Measurements from ENCODE around the gene ZFYVE9. TPM values are rescaled to one million over a fixed set of nuclear protein-coding genes. Genes with fewer than 3 reads are reported as not detected.
A peak's percentile ranks its signal among the peaks of the same experiment; 100 is the strongest.

Gene ZFYVE9
- total and polyA plus RNA-seq, 2 donors: 3.6 to 6.8 TPM

GRCh38 chr1:52122384-52122783 is 19.5 kb upstream of the ZFYVE9 start:
- H3K27me3 ChIP-seq (ENCODE audit: control insufficient read depth in 2 of 2, insufficient read depth in 1 of 2, low read length in 1 of 2): no peaks in the 10 kb centered on the region
- H3K4me3 ChIP-seq (ENCODE audit: low read length in 2 of 2): no peak overlapping the region
- DNase-seq (ENCODE audit: low read depth in 6 of 9, low spot score in 9 of 9): no peak
- no peaks in the 10 kb centered on the region for H3K9me3 ChIP-seq (ENCODE audit: control insufficient read depth in 2 of 2, insufficient read depth in 1 of 2, low read length in 1 of 2)
- H3K27ac ChIP-seq (ENCODE audit: low read depth in 1 of 2, low read length in 1 of 2): no peak overlapping the region
- H3K4me1 ChIP-seq (ENCODE audit: control insufficient read depth in 2 of 2, insufficient read depth in 2 of 2, low read length in 2 of 2): no peaks in the 10 kb centered on the region
- no peaks in the 10 kb centered on the region for H3K36me3 ChIP-seq (ENCODE audit: control insufficient read depth in 2 of 2, insufficient read depth in 2 of 2, low read length in 1 of 2)
- 96% methylated on average over 2 of the region's 2 CpGs for WGBS

GRCh38 chr1:52123622-52124021 is 18.3 kb upstream of the ZFYVE9 start:
- H3K4me3 ChIP-seq (ENCODE audit: low read length in 2 of 2): no peak overlapping the region
- H3K27me3 ChIP-seq (ENCODE audit: control insufficient read depth in 2 of 2, insufficient read depth in 1 of 2, low read length in 1 of 2): no peaks in the 10 kb centered on the region
- no peak overlapping the region for H3K27ac ChIP-seq (ENCODE audit: low read depth in 1 of 2, low read length in 1 of 2)
- WGBS: 97% methylated on average over 6 of the region's 6 CpGs
- no peaks in the 10 kb centered on the region for H3K36me3 ChIP-seq (ENCODE audit: control insufficient read depth in 2 of 2, insufficient read depth in 2 of 2, low read length in 1 of 2)
- no peaks in the 10 kb centered on the region for H3K4me1 ChIP-seq (ENCODE audit: control insufficient read depth in 2 of 2, insufficient read depth in 2 of 2, low read length in 2 of 2)
- no peak for DNase-seq (ENCODE audit: low read depth in 6 of 9, low spot score in 9 of 9)
- no peaks in the 10 kb centered on the region for H3K9me3 ChIP-seq (ENCODE audit: control insufficient read depth in 2 of 2, insufficient read depth in 1 of 2, low read length in 1 of 2)

GRCh38 chr1:52125736-52126359 is 16.0 kb upstream of the ZFYVE9 start:
- no peak overlapping the region for H3K27ac ChIP-seq (ENCODE audit: low read depth in 1 of 2, low read length in 1 of 2)
- no peaks in the 10 kb centered on the region for H3K4me1 ChIP-seq (ENCODE audit: control insufficient read depth in 2 of 2, insufficient read depth in 2 of 2, low read length in 2 of 2)
- DNase-seq (ENCODE audit: low read depth in 6 of 9, low spot score in 9 of 9): no peak
- H3K27me3 ChIP-seq (ENCODE audit: control insufficient read depth in 2 of 2, insufficient read depth in 1 of 2, low read length in 1 of 2): no peaks in the 10 kb centered on the region
- H3K9me3 ChIP-seq (ENCODE audit: control insufficient read depth in 2 of 2, insufficient read depth in 1 of 2, low read length in 1 of 2): no peaks in the 10 kb centered on the region
- no peaks in the 10 kb centered on the region for H3K36me3 ChIP-seq (ENCODE audit: control insufficient read depth in 2 of 2, insufficient read depth in 2 of 2, low read length in 1 of 2)
- no peak overlapping the region for H3K4me3 ChIP-seq (ENCODE audit: low read length in 2 of 2)

GRCh38 chr1:52127181-52128180 is 14.4 kb upstream of the ZFYVE9 start:
- DNase-seq (ENCODE audit: low read depth in 6 of 9, low spot score in 9 of 9): peak in 2 of 9 donors; percentile 16 to 24
- no peaks in the 10 kb centered on the region for H3K4me1 ChIP-seq (ENCODE audit: control insufficient read depth in 2 of 2, insufficient read depth in 2 of 2, low read length in 2 of 2)
- no peaks in the 10 kb centered on the region for H3K9me3 ChIP-seq (ENCODE audit: control insufficient read depth in 2 of 2, insufficient read depth in 1 of 2, low read length in 1 of 2)
- no peak overlapping the region for H3K27ac ChIP-seq (ENCODE audit: low read depth in 1 of 2, low read length in 1 of 2)
- WGBS: 49% methylated on average over 5 of the region's 5 CpGs
- H3K4me3 ChIP-seq (ENCODE audit: low read length in 2 of 2): no peak overlapping the region
- H3K36me3 ChIP-seq (ENCODE audit: control insufficient read depth in 2 of 2, insufficient read depth in 2 of 2, low read length in 1 of 2): no peaks in the 10 kb centered on the region
- H3K27me3 ChIP-seq (ENCODE audit: control insufficient read depth in 2 of 2, insufficient read depth in 1 of 2, low read length in 1 of 2): no peaks in the 10 kb centered on the region

GRCh38 chr1:52139817-52140540 is 1.9 kb upstream of the ZFYVE9 start:
- H3K4me1 ChIP-seq (ENCODE audit: control insufficient read depth in 2 of 2, insufficient read depth in 2 of 2, low read length in 2 of 2): peaks cover 5% of the 10 kb centered on the region in 2 donors
- WGBS: 94% methylated on average over 5 of the region's 5 CpGs
- no peak overlapping the region for H3K27ac ChIP-seq (ENCODE audit: low read depth in 1 of 2, low read length in 1 of 2)
- H3K9me3 ChIP-seq (ENCODE audit: control insufficient read depth in 2 of 2, insufficient read depth in 1 of 2, low read length in 1 of 2): peaks cover 0 to 3% of the 10 kb centered on the region in 2 donors
- no peak overlapping the region for H3K4me3 ChIP-seq (ENCODE audit: low read length in 2 of 2)
- H3K27me3 ChIP-seq (ENCODE audit: control insufficient read depth in 2 of 2, insufficient read depth in 1 of 2, low read length in 1 of 2): peaks cover 13 to 41% of the 10 kb centered on the region in 2 donors
- no peaks in the 10 kb centered on the region for H3K36me3 ChIP-seq (ENCODE audit: control insufficient read depth in 2 of 2, insufficient read depth in 2 of 2, low read length in 1 of 2)
- no peak for DNase-seq (ENCODE audit: low read depth in 6 of 9, low spot score in 9 of 9)

GRCh38 chr1:52140633-52141512 is 1.0 kb upstream of the ZFYVE9 start:
- H3K9me3 ChIP-seq (ENCODE audit: control insufficient read depth in 2 of 2, insufficient read depth in 1 of 2, low read length in 1 of 2): peaks cover 0 to 3% of the 10 kb centered on the region in 2 donors
- H3K4me3 ChIP-seq (ENCODE audit: low read length in 2 of 2): no peak overlapping the region
- H3K36me3 ChIP-seq (ENCODE audit: control insufficient read depth in 2 of 2, insufficient read depth in 2 of 2, low read length in 1 of 2): no peaks in the 10 kb centered on the region
- H3K27ac ChIP-seq (ENCODE audit: low read depth in 1 of 2, low read length in 1 of 2): no peak overlapping the region
- DNase-seq (ENCODE audit: low read depth in 6 of 9, low spot score in 9 of 9): no peak
- 61% methylated on average over 2 of the region's 2 CpGs for WGBS
- peaks cover 5% of the 10 kb centered on the region in 2 donors for H3K4me1 ChIP-seq (ENCODE audit: control insufficient read depth in 2 of 2, insufficient read depth in 2 of 2, low read length in 2 of 2)
- peaks cover 13 to 41% of the 10 kb centered on the region in 2 donors for H3K27me3 ChIP-seq (ENCODE audit: control insufficient read depth in 2 of 2, insufficient read depth in 1 of 2, low read length in 1 of 2)

GRCh38 chr1:52142220-52143183 is 613 bp downstream of the ZFYVE9 start:
- Histone ChIP-seq H3K36me3 (ENCODE audit: control insufficient read depth in 2 of 2, insufficient read depth in 2 of 2, low read length in 1 of 2) (no peaks in the 10 kb centered on the region), H3K27me3 (ENCODE audit: control insufficient read depth in 2 of 2, insufficient read depth in 1 of 2, low read length in 1 of 2) (peaks cover 13 to 41% of the 10 kb centered on the region in 2 donors), H3K9me3 (ENCODE audit: control insufficient read depth in 2 of 2, insufficient read depth in 1 of 2, low read length in 1 of 2) (peaks cover 0 to 3% of the 10 kb centered on the region in 2 donors), H3K4me3 (ENCODE audit: low read length in 2 of 2) (peak overlapping the region; percentile 35 to 81), H3K27ac (ENCODE audit: low read depth in 1 of 2, low read length in 1 of 2) (peak overlapping the region in 1 of 2 donors; percentile 74), H3K4me1 (ENCODE audit: control insufficient read depth in 2 of 2, insufficient read depth in 2 of 2, low read length in 2 of 2) (peaks cover 5% of the 10 kb centered on the region in 2 donors)
- 3% methylated on average over 80 of the region's 80 CpGs for WGBS
- DNase-seq (ENCODE audit: low read depth in 6 of 9, low spot score in 9 of 9): peak in 5 of 9 donors; percentile 7 to 43 (median 19)
